ENCODE data around the gene RYR3.

DNA sequence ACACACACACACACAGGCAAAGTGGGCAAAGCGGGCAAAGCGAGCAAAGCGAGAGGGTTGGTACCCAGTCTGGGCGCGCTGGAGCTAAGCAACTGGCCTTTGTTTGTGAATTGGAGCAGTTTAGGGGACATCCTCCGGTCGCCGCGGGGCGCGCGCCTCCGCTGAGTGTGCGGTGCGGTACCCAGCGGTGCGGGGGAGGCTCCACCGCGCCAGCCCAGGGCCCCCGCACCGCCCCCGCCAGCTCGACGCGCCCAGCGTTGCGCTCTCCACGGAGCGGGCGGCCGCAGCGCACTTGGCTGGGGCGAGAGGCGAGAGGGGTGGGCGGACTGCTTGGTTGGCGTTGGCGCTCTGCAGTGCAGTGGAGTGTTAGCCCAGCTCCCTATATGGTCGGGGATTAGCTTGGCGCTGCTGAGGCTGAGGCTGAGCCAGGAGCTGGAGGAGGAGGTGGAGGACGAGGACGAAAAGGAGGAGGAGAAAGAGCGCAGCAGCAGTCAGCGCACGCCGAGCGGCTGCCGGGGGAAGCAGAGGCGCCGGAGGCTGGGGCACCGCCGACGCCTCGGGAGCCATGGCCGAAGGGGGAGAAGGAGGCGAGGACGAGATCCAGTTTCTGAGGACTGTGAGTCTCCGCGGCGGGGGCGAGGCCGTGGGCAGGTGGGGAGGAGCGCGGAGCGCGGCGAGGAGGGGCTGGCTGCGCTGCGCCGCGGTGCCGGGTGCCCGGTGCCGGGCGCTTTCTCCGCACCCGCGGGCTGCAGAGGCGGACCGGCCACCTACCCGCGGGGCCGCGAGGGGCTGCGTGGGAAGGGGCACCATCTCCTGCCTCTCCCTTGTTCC lies at the start of gene RYR3:
- TF ChIP-seq, protein P1, sequence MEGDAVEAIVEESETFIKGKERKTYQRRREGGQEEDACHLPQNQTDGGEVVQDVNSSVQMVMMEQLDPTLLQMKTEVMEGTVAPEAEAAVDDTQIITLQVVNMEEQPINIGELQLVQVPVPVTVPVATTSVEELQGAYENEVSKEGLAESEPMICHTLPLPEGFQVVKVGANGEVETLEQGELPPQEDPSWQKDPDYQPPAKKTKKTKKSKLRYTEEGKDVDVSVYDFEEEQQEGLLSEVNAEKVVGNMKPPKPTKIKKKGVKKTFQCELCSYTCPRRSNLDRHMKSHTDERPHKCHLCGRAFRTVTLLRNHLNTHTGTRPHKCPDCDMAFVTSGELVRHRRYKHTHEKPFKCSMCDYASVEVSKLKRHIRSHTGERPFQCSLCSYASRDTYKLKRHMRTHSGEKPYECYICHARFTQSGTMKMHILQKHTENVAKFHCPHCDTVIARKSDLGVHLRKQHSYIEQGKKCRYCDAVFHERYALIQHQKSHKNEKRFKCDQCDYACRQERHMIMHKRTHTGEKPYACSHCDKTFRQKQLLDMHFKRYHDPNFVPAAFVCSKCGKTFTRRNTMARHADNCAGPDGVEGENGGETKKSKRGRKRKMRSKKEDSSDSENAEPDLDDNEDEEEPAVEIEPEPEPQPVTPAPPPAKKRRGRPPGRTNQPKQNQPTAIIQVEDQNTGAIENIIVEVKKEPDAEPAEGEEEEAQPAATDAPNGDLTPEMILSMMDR (IDR thresholded peaks at IDR 0.05; ENCODE audit: low read depth, low read length, poor library complexity, severe bottlenecking): no peak
- no peak for TF ChIP-seq EZH2phosphoT487 (IDR thresholded peaks at IDR 0.05; ENCODE audit: borderline replicate concordance, low read length)

Measured in DOHH2 (cell line).